Neural progenitor cell (in vitro differentiated cells): Measurements from ENCODE around the gene NME4. TPM values are rescaled to one million over a fixed set of nuclear protein-coding genes. Genes with fewer than 3 reads are reported as not detected.

Source experiments
- DNase-seq: peaks from one replicate; pipeline ENCODE4 v3.0.0-alpha.2; 2016; ENCODE audit warnings: low spot score
- H2AFZ ChIP-seq: fragments of 200-600 bp; sonication (generic); replicated peaks from 2 replicates; pipeline ENCODE4 v1.6.1; 2016; ENCODE audit warnings: antibody characterized with exemption
- H3F3A ChIP-seq: fragments of 200-600 bp; sonication (generic); 2 replicates; pipeline ENCODE4 v1.6.1; 2016; ENCODE audit warnings: antibody characterized with exemption, low read depth
- H3K27ac ChIP-seq: fragments of 200-600 bp; sonication (generic); 2 replicates; pipeline ENCODE4 v1.5.1; 2016; ENCODE audit warnings: mild to moderate bottlenecking
- H3K27me3 ChIP-seq: fragments of 200-600 bp; sonication (generic); 2 replicates; pipeline ENCODE4 v1.6.1; 2016; ENCODE audit warnings: mild to moderate bottlenecking, moderate library complexity
- H3K36me3 ChIP-seq: fragments of 200-600 bp; sonication (generic); 2 replicates; pipeline ENCODE4 v1.5.1; 2016
- H3K4me1 ChIP-seq: fragments of 200-600 bp; sonication (generic); 2 replicates; pipeline ENCODE4 v1.6.1; 2016; ENCODE audit warnings: mixed run types
- H3K4me2 ChIP-seq: fragments of 200-600 bp; sonication (generic); 2 replicates; pipeline ENCODE4 v1.6.1; 2016
- H3K4me3 ChIP-seq: fragments of 200-600 bp; sonication (generic); 2 replicates; pipeline ENCODE4 v1.5.1; 2016
- H3K79me2 ChIP-seq: fragments of 200-600 bp; sonication (generic); 2 replicates; pipeline ENCODE4 v1.6.1; 2016; ENCODE audit warnings: low read depth
- H3K9ac ChIP-seq: fragments of 200-600 bp; sonication (generic); 2 replicates; pipeline ENCODE4 v1.6.1; 2016
- H3K9me3 ChIP-seq: fragments of 200-600 bp; sonication (generic); 2 replicates; pipeline ENCODE4 v1.5.1; 2016; ENCODE audit warnings: low read depth
- H4K20me1 ChIP-seq: fragments of 200-600 bp; sonication (generic); 2 replicates; pipeline ENCODE4 v1.6.1; 2016; ENCODE audit warnings: low read depth
- H3K27ac Mint-ChIP-seq: 3 replicates; pipeline ENCODE4 v1.8.0; 2021; ENCODE audit warnings: mixed read lengths
- H3K27me3 Mint-ChIP-seq: 2 replicates; pipeline ENCODE4 v1.8.0; 2022; ENCODE audit warnings: low read depth, mild to moderate bottlenecking, inconsistent platforms, moderate library complexity, mixed read lengths; ENCODE audit not compliant: insufficient read depth
- H3K36me3 Mint-ChIP-seq: 3 replicates; pipeline ENCODE4 v1.8.0; 2021; ENCODE audit warnings: mixed read lengths
- H3K4me1 Mint-ChIP-seq: 3 replicates; pipeline ENCODE4 v1.8.0; 2021; ENCODE audit warnings: mixed read lengths
- H3K4me3 Mint-ChIP-seq: 3 replicates; pipeline ENCODE4 v1.8.0; 2021; ENCODE audit warnings: mild to moderate bottlenecking, moderate library complexity, mixed read lengths
- H3K9me3 Mint-ChIP-seq: 3 replicates; pipeline ENCODE4 v1.8.0; 2020; ENCODE audit warnings: mixed read lengths
- EZH2 ChIP-seq: fragments of 200-600 bp; sonication (generic); IDR thresholded peaks from 2 replicates; pipeline ENCODE4 v1.6.1; 2017; ENCODE audit warnings: antibody characterized with exemption, mild to moderate bottlenecking, moderate library complexity
- EZH2phosphoT487 ChIP-seq: fragments of 200-600 bp; sonication (generic); IDR thresholded peaks from 2 replicates; pipeline ENCODE4 v1.6.1; 2017; ENCODE audit warnings: antibody characterized with exemption
- total RNA-seq: library from RNA; depleted of rRNA; stranded (reverse); fragments of >200 nt; gene quantifications from 2 replicates; pipeline ENCODE4 v1.2.3, GENCODE V29; 2015; ENCODE audit warnings: low replicate concordance
- TF ChIP-seq, protein P1 (sequence below): fragments of 200-600 bp; sonication (generic); IDR thresholded peaks from 2 replicates; pipeline ENCODE4 v1.5.1; 2017; ENCODE audit warnings: antibody characterized with exemption, mild to moderate bottlenecking

NME4 gene
- total RNA-seq, 1 donor from 2014 or later, result 93.3 TPM

DNA sequence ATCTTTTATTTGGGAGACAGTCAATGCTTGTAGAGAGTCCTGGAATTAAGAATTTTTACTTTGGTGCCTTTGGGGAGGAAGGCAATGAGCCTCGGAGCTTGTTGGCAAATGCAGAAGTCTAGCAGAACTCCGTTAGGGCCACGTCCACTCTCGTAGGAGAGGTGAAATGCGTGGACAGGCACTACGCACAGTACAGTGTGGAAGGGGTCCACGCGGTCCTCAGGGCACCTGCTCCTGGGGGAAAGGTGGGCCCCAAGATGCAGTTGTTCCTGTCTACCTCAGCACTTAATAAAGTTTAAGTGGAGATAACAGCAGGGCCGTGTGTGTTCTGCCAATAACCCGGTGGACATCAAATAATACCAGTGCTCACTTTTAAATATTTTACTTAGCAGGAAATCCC, 30.3 kb downstream of the NME4 start:
- peaks cover 58% of the 10 kb centered on the region for H3K79me2 ChIP-seq
- H3K9ac ChIP-seq, result no peak overlapping the region
- Mint-ChIP-seq H3K4me3 (peak overlapping the region; percentile 95), H3K9me3 (peaks cover 3% of the 10 kb centered on the region), H3K27me3 (peaks cover 12% of the 10 kb centered on the region), H3K4me1 (peaks cover 36% of the 10 kb centered on the region), H3K36me3 (peaks cover 19% of the 10 kb centered on the region), H3K27ac (peak overlapping the region; percentile 92)
- TF ChIP-seq EZH2phosphoT487, result no peak
- no peak for TF ChIP-seq EZH2
- TF ChIP-seq, protein P1, sequence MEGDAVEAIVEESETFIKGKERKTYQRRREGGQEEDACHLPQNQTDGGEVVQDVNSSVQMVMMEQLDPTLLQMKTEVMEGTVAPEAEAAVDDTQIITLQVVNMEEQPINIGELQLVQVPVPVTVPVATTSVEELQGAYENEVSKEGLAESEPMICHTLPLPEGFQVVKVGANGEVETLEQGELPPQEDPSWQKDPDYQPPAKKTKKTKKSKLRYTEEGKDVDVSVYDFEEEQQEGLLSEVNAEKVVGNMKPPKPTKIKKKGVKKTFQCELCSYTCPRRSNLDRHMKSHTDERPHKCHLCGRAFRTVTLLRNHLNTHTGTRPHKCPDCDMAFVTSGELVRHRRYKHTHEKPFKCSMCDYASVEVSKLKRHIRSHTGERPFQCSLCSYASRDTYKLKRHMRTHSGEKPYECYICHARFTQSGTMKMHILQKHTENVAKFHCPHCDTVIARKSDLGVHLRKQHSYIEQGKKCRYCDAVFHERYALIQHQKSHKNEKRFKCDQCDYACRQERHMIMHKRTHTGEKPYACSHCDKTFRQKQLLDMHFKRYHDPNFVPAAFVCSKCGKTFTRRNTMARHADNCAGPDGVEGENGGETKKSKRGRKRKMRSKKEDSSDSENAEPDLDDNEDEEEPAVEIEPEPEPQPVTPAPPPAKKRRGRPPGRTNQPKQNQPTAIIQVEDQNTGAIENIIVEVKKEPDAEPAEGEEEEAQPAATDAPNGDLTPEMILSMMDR, result no peak
- H3K4me3 ChIP-seq, result peak overlapping the region; percentile 99
- DNase-seq, result no peak
- H2AFZ ChIP-seq, result no peak overlapping the region
- peak overlapping the region; percentile 96 for H3K4me2 ChIP-seq
- H3K9me3 ChIP-seq, result no peaks in the 10 kb centered on the region
- no peaks in the 10 kb centered on the region for H3F3A ChIP-seq
- peaks cover 17% of the 10 kb centered on the region for H3K4me1 ChIP-seq
- H3K27me3 ChIP-seq, result peaks cover 39% of the 10 kb centered on the region
- H3K36me3 ChIP-seq, result no peaks in the 10 kb centered on the region
- H4K20me1 ChIP-seq, result peaks cover 55% of the 10 kb centered on the region
- H3K27ac ChIP-seq, result no peak overlapping the region

DNA sequence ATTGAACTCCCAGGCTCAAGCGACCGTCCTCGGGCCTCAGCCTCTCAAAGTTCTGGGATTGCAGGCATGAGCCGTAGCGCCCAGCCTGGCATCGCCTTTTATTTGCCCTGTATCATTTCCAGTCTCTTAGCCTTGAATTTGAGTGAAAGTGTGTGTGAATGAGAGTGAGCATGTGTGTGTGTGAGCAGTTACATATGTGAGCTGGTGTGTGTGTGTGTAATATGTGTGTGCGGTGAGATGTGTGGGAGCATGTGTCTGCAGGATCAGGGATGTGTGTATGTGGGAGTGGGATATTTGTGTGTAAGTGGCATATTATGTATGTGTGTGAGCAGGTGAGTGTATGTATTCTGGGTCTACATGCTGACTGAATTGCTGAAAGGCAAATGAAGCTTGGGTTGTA, 33.9 kb downstream of the NME4 start:
- Mint-ChIP-seq H3K4me1 (peaks cover 26% of the 10 kb centered on the region), H3K27me3 (no peaks in the 10 kb centered on the region), H3K27ac (no peak overlapping the region), H3K36me3 (peaks cover 27% of the 10 kb centered on the region), H3K4me3 (no peak overlapping the region), H3K9me3 (no peaks in the 10 kb centered on the region)
- Histone ChIP-seq H3F3A (no peaks in the 10 kb centered on the region), H3K4me3 (no peak overlapping the region), H2AFZ (no peak overlapping the region), H3K9me3 (no peaks in the 10 kb centered on the region), H3K27ac (no peak overlapping the region), H3K4me1 (peaks cover 17% of the 10 kb centered on the region), H3K4me2 (no peak overlapping the region), H3K79me2 (peaks cover 88% of the 10 kb centered on the region), H3K9ac (no peak overlapping the region), H3K27me3 (peaks cover 7% of the 10 kb centered on the region), H4K20me1 (peaks cover 69% of the 10 kb centered on the region), H3K36me3 (no peaks in the 10 kb centered on the region)
- TF ChIP-seq, protein P1, result no peak
- no peak for TF ChIP-seq EZH2
- TF ChIP-seq EZH2phosphoT487, result no peak
- DNase-seq, result no peak

DNA sequence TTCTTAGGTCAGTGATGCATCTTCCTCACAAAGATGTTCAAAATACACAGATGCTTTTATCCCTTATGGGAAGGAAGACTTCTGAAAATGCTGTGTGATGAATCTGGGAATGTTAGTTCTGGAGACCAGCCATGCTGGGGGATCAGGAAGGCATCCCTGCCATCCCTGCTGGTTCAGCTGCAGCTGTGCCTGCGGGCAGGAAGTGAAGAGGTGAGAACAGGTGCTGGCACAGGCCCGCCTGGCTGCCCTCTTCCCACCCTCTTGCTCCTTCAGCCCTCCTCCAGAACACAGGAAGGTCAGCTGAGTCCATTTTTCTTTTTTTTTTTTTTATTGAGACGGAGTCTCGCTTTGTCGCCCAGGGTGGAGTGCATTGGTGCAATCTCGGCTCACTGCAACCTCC, 43.6 kb downstream of the NME4 start:
- no peak overlapping the region for H3K27ac Mint-ChIP-seq
- H3K4me1 ChIP-seq, result no peaks in the 10 kb centered on the region
- TF ChIP-seq EZH2 (no peak), EZH2phosphoT487 (no peak)
- TF ChIP-seq, protein P1, result no peak
- peaks cover 28% of the 10 kb centered on the region for H3K36me3 Mint-ChIP-seq
- H3K36me3 ChIP-seq, result no peaks in the 10 kb centered on the region
- H3K27ac ChIP-seq, result no peak overlapping the region
- no peaks in the 10 kb centered on the region for H3K9me3 Mint-ChIP-seq
- no peak overlapping the region for H3K4me2 ChIP-seq
- no peaks in the 10 kb centered on the region for H3K27me3 ChIP-seq
- no peak overlapping the region for H3K4me3 ChIP-seq
- peaks cover 90% of the 10 kb centered on the region for H3K79me2 ChIP-seq
- no peaks in the 10 kb centered on the region for H3K9me3 ChIP-seq
- DNase-seq, result no peak
- H3F3A ChIP-seq, result no peaks in the 10 kb centered on the region
- peaks cover 82% of the 10 kb centered on the region for H4K20me1 ChIP-seq
- no peak overlapping the region for H3K9ac ChIP-seq
- peaks cover 14% of the 10 kb centered on the region for H3K4me1 Mint-ChIP-seq
- H2AFZ ChIP-seq, result no peak overlapping the region
- no peaks in the 10 kb centered on the region for H3K27me3 Mint-ChIP-seq
- H3K4me3 Mint-ChIP-seq, result no peak overlapping the region
